Measurements from ENCODE around the gene PHAX.
A peak's percentile ranks its signal among the peaks of the same experiment; 100 is the strongest.

The PHAX gene

GRCh38 chr5:126587551-126588390 is 13.0 kb upstream of the PHAX start:
- TF ChIP-seq TEAD4 (IDR thresholded peaks at IDR 0.05) (no peak), CREB1 (IDR thresholded peaks at IDR 0.05; ENCODE audit: low read depth) (no peak), USF1 (IDR thresholded peaks at IDR 0.05) (no peak)

- TF ChIP-seq REST (IDR thresholded peaks at IDR 0.05; ENCODE audit: low read depth) (no peak), EGR1 (IDR thresholded peaks at IDR 0.05) (no peak), FOXM1 (IDR thresholded peaks at IDR 0.05; ENCODE audit: borderline replicate concordance, low read depth) (no peak), TCF12 (IDR thresholded peaks at IDR 0.05; ENCODE audit: low read depth) (no peak), EP300 (IDR thresholded peaks at IDR 0.05; ENCODE audit: borderline replicate concordance) (no peak), TAF1 (IDR thresholded peaks at IDR 0.05; ENCODE audit: low read depth) (no peak), TEAD4 (IDR thresholded peaks at IDR 0.05) (no peak), CEBPB (IDR thresholded peaks at IDR 0.05) (no peak), ZBTB7A (IDR thresholded peaks at IDR 0.05; ENCODE audit: low read depth) (no peak), CREB1 (IDR thresholded peaks at IDR 0.05; ENCODE audit: low read depth) (no peak), USF1 (IDR thresholded peaks at IDR 0.05) (no peak), RAD21 (IDR thresholded peaks at IDR 0.05; ENCODE audit: low read depth) (no peak), YY1 (IDR thresholded peaks at IDR 0.05; ENCODE audit: low read depth) (no peak), NFIC (IDR thresholded peaks at IDR 0.05) (no peak)
These were observed 11.0 kb upstream of the PHAX start for GRCh38 chr5:126589536-126590297.

- TF ChIP-seq CEBPB (IDR thresholded peaks at IDR 0.05): no peak
- no peak for TF ChIP-seq TEAD4 (IDR thresholded peaks at IDR 0.05)
- no peak for TF ChIP-seq YY1 (IDR thresholded peaks at IDR 0.05; ENCODE audit: low read depth)
- TF ChIP-seq FOXM1 (IDR thresholded peaks at IDR 0.05; ENCODE audit: borderline replicate concordance, low read depth): no peak
- TF ChIP-seq TCF12 (IDR thresholded peaks at IDR 0.05; ENCODE audit: low read depth): no peak
- TF ChIP-seq ZBTB7A (IDR thresholded peaks at IDR 0.05; ENCODE audit: low read depth): no peak
- TF ChIP-seq NFIC (IDR thresholded peaks at IDR 0.05): no peak
- no peak for TF ChIP-seq TAF1 (IDR thresholded peaks at IDR 0.05; ENCODE audit: low read depth)
- no peak for TF ChIP-seq EGR1 (IDR thresholded peaks at IDR 0.05)
- no peak for TF ChIP-seq REST (IDR thresholded peaks at IDR 0.05; ENCODE audit: low read depth)
- TF ChIP-seq EP300 (IDR thresholded peaks at IDR 0.05; ENCODE audit: borderline replicate concordance): no peak
- no peak for TF ChIP-seq CREB1 (IDR thresholded peaks at IDR 0.05; ENCODE audit: low read depth)
- no peak for TF ChIP-seq RAD21 (IDR thresholded peaks at IDR 0.05; ENCODE audit: low read depth)
These were observed 9.2 kb upstream of the PHAX start for GRCh38 chr5:126591549-126591948.

GRCh38 chr5:126594748-126595485 is 5.8 kb upstream of the PHAX start, which contains the start of gene ALDH7A1:
Gene ALDH7A1, minus strand, starts transcription at chr5:126595219. Its CDS starts 21 bp downstream, at chr5:126595198.
- TF ChIP-seq YY1 (IDR thresholded peaks at IDR 0.05; ENCODE audit: low read depth) (0 out of 2 replicates have a peak, but pooled peaks have one; percentile 27), CREB1 (IDR thresholded peaks at IDR 0.05; ENCODE audit: low read depth) (no peak), MAX (IDR thresholded peaks at IDR 0.05) (peak; percentile 77), RAD21 (IDR thresholded peaks at IDR 0.05; ENCODE audit: low read depth) (peak; percentile 41)

- TF ChIP-seq TCF12 (IDR thresholded peaks at IDR 0.05; ENCODE audit: low read depth) (no peak), FOXM1 (IDR thresholded peaks at IDR 0.05; ENCODE audit: borderline replicate concordance, low read depth) (no peak), USF1 (IDR thresholded peaks at IDR 0.05) (no peak), RAD21 (IDR thresholded peaks at IDR 0.05; ENCODE audit: low read depth) (no peak), TAF1 (IDR thresholded peaks at IDR 0.05; ENCODE audit: low read depth) (no peak), EP300 (IDR thresholded peaks at IDR 0.05; ENCODE audit: borderline replicate concordance) (no peak), ZBTB7A (IDR thresholded peaks at IDR 0.05; ENCODE audit: low read depth) (no peak), EGR1 (IDR thresholded peaks at IDR 0.05) (no peak), REST (IDR thresholded peaks at IDR 0.05; ENCODE audit: low read depth) (no peak), CREB1 (IDR thresholded peaks at IDR 0.05; ENCODE audit: low read depth) (no peak), CEBPB (IDR thresholded peaks at IDR 0.05) (no peak), NFIC (IDR thresholded peaks at IDR 0.05) (no peak), YY1 (IDR thresholded peaks at IDR 0.05; ENCODE audit: low read depth) (no peak), MAX (IDR thresholded peaks at IDR 0.05) (no peak), TEAD4 (IDR thresholded peaks at IDR 0.05) (no peak)
These were observed 5.2 kb upstream of the PHAX start for GRCh38 chr5:126595486-126596083.

Measured in Ishikawa (cell line).